Measurements from ENCODE around the gene EPHB2.

Gene EPHB2

GRCh38 chr1:22722901-22723550 lies 12.4 kb downstream of the EPHB2 start:
- no peak for DNase-seq

DNA sequence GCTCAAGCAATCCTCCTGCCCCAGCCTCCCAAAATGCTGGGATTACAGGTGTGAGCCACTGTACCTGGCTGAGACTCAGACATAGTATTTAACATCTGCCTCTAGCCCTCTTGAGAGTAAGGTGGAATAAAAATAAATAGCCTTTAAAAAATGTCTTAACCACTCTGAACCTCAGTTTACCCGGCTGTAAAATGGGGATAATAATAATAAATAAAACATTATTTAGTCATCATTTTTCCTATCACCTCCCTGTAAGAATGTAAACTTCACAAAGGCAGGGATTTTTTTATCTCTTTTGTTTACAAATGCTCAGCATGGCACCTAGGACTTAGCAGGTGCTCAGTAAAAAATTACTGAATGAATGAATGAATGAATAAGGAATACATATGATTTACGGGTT lies 17.2 kb downstream of the EPHB2 start:
- DNase-seq: no peak

DNA sequence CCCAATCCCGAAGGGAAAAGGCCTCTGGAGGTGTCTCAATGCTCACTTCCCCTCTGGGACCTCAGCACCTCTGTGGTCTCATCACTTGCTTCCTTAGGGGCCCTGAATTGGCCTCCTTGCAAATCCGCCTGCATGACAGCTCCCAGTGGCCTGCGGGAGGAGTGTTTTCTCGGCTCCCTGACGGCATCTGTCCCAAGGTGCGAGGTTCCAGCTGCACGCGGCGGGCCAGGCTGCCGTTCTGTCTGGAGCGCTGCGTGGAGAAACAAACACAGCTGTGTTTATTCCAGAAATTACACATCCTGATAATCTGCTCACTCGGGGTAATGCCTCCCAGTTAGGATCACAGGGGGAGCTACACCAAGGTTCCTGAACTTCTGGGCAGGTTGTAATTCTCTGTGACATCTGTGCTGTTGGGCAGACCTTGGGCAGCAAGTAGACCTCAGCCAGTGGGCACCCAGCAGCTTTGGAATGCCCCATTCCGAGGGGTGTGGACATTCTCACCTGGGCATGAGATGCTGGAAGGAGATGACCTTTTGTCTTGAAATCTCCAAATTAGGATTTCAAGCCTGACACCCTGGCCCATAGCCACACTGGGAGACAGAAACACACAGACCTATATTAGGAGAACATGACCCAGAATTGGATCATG lies 18.2 kb downstream of the EPHB2 start:
- no peak for DNase-seq

DNA sequence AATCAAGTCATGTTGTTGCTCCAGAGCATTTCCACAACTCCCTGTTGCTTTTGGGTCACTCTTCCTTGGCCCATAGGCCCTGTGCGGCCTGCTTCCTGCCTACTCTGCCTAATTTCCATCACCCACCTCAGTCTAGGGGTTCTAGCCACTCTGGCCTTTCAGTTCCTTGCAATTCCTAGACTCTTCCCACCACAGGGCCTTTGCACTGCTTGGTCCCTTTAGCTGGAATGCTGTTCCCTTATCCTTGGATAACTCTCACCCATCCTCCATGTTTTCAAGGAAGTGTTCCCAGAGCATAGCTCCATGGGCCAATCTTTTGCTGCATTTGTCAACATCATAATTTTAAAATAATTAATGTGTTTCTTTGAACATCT lies 18.7 kb downstream of the EPHB2 start:
- no peak for DNase-seq

GRCh38 chr1:22729912-22730311 lies 19.3 kb downstream of the EPHB2 start:
- no peak for DNase-seq

GRCh38 chr1:22731924-22732720 lies 21.5 kb downstream of the EPHB2 start:
- DNase-seq: peak; percentile 40

DNA sequence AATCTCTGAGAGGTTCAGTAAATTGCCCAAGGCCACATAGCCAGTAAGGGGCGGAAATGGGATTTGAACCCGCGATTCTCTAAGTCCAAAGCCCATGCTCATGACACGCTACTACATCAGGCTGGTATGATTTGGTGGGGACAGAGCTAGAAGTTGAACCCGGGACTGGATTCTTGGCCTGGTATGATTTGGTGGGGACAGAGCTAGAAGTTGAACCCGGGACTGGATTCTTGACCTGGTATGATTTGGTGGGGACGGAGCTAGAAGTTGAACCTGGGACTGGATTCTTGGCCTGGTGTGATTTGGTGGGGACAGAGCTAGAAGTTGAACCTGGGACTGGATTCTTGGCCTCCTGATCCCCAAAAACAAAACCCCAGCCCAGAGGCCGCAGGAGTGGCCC lies 23.0 kb downstream of the EPHB2 start:
- DNase-seq: no peak

GRCh38 chr1:22736501-22737080 lies 26.0 kb downstream of the EPHB2 start:
- DNase-seq: no peak

GRCh38 chr1:22737374-22738068 lies 26.9 kb downstream of the EPHB2 start:
- DNase-seq: no peak

DNA sequence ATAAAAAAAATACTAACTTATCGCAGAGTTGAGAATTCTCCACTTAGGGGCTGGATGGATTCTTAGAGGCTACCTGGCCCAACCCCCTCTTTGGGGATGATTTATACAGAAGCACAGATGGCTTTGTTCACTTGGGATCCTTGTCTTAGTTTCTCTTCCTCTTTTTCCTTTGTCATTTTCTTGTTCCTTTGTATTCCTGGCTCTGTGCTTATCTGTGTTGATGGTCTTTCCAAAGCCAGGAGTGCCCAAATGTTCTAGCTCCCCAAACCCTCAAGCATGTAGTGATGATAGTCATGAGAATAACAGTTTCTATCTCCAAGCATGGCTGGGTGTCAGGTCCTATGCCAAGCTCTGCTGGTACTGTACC lies 27.4 kb downstream of the EPHB2 start:
- no peak for DNase-seq

DNA sequence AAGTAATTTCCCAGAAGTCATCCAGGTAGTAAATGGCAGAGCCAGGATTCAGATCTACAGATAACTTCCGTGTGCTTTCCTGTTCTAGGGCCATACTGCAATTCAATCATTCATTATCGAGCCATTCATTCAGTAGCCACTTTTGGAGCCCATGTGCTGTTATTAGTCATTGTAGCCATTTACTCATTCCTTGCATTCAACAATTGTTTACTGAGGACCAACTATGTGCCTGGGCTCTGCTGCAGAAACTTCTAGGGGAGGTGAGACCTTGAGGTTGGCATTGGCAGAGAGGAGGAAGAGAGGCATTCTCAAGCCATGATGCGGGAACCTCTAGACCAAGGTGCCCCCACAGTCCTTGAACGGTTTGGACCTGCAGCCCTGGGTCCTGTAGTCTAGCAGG lies 27.9 kb downstream of the EPHB2 start:
- no peak for DNase-seq

GRCh38 chr1:22739648-22740385 lies 29.2 kb downstream of the EPHB2 start:
- DNase-seq: peak; percentile 39

- no peak for DNase-seq
These were observed 30.5 kb downstream of the EPHB2 start for GRCh38 chr1:22741118-22741517.

- DNase-seq: no peak
These were observed 35.3 kb downstream of the EPHB2 start for GRCh38 chr1:22745669-22746585.

DNA sequence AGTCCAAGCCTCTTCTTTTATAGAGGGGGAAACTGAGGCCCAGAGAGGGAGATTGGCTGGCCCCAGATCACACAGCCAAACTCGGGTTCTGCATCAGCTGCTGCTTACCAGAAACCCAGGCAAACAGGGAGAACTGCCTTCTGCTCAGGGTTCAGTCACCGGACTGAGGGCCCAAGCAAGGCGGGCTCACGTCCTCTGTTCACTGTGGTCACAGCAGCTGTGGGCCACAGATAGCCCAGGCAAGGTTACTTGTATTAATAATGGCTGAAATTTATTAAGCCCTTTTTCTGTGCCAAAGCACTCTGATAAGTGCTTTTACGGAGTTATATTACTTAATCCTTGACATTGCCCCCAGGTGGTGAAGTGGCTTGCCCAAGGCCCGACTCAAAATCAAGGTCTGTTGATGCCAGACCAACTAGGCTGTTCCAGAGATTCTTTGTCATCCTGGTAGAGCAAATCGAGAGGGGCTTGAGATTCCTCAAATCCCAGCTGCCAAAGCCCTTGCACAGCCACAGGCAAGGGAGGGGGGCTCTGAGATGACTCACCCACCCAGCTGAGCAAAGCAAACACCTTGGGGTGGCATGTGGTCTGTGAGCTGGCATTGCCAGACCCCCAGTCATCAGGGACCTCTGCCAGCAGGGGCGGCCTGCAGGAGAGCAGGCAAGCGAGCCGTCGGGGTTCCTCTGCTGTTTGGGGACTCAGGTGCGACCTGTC lies 36.5 kb downstream of the EPHB2 start:
- DNase-seq: no peak

DNA sequence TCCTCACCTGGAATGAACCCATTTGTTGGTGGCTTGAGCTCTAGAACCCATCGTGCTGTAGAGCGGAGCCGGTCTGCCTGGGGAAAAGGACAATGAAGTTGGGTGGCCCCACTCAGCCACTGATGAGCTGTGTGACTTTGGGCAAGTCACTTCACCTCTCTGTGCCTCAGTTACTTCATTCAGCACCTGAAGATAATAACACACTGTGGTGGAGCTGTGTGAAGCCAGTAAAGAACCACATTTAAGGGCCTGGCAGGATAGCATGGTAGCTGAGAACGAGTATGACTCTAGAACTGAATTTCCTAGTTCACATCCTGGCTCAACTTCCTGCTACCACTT lies 37.1 kb downstream of the EPHB2 start:
- DNase-seq: no peak

DNA sequence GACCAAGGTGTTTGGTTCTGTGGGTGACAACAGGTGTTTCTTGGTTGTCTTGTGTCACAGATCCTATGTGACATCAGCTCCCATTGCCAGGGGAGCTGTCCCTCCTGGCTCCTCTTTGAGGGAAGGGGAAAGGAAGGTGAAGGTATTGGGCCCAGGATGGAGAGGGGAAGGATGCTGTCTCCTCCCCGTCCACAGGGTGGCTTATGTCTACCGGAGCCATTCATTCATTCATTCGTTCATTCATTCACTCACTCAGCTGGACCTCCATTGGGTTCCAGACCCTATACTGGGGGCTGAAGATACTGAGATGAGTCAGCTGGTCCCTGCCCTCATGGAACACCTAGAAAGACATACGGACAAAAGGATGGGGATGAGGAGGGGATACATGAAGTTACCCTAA lies 38.9 kb downstream of the EPHB2 start:
- DNase-seq: no peak

- DNase-seq: no peak
These were observed 39.5 kb downstream of the EPHB2 start for GRCh38 chr1:22749919-22750684.

GRCh38 chr1:22750685-22751051 lies 40.0 kb downstream of the EPHB2 start:
- DNase-seq: no peak

- no peak for DNase-seq
These were observed 40.5 kb downstream of the EPHB2 start for GRCh38 chr1:22751124-22751531.

Data from RPMI8226 (cell line).